Measurements from ENCODE around the gene C1QA. TPM values are rescaled to one million over a fixed set of nuclear protein-coding genes. Genes with fewer than 3 reads are reported as not detected.

C1QA gene
- total and polyA plus RNA-seq, 10 of the 15 experiments (the other 5 are each of a cell fraction or from before 2014, with no cell fraction given): 0.59 TPM; not detected in 9

GRCh38 chr1:22608361-22608760, 28.1 kb upstream of the C1QA start:
- FAIRE-seq (no peak), ATAC-seq (no peak), DNase-seq (ENCODE audit: low read depth, low spot score) (no peak)
- Histone ChIP-seq H3K4me2 (ENCODE audit: control insufficient read depth, insufficient read depth) (no peak overlapping the region), H3K4me1 (ENCODE audit: control insufficient read depth, insufficient read depth, low read length) (no peaks in the 10 kb centered on the region), H3K27ac (ENCODE audit: control insufficient read depth, insufficient read depth) (no peak overlapping the region), H3K4me3 (no peak overlapping the region), H3K36me3 (ENCODE audit: control insufficient read depth in 2 of 2, insufficient read depth in 2 of 2, low read length in 1 of 2) (no peaks in the 10 kb centered on the region), H3K9me3 (replicated peaks; ENCODE audit: control insufficient read depth, insufficient read depth, low read length) (no peaks in the 10 kb centered on the region), H4K20me1 (ENCODE audit: control insufficient read depth, insufficient read depth) (no peaks in the 10 kb centered on the region), H2AFZ (ENCODE audit: control insufficient read depth, low read depth, low read length) (no peak overlapping the region), H3K9ac (ENCODE audit: control insufficient read depth, insufficient read depth, low read length) (no peak overlapping the region), H3K27me3 (replicated peaks in 1 of 2; ENCODE audit: control insufficient read depth in 2 of 2, insufficient read depth in 2 of 2, low read length in 1 of 2) (no peaks in the 10 kb centered on the region; a peak in 2 of 4 replicates), H3K79me2 (ENCODE audit: control insufficient read depth, insufficient read depth, low read length) (no peaks in the 10 kb centered on the region)
- POLR2A ChIA-PET: no interaction called here
- no TSS peak for BruUV-seq (replicated peaks)
- 8% methylated on average over 3 of the region's 3 CpGs for WGBS (ENCODE audit: insufficient coverage, insufficient replicate concordance, low lambda C conversion rate, missing lambda C conversion rate)
- SMC1A ChIA-PET (ENCODE audit: uncharacterized antibody, unreplicated experiment): no interaction called here
- CTCF ChIA-PET: no interaction called here
- in situ Hi-C loops (cut with MboI): no loop called here
- intact Hi-C loops (cut with micrococcal nuclease; ENCODE audit: unreplicated experiment): no loop called here
- RAD21 ChIA-PET (ENCODE audit: unreplicated experiment): no interaction called here
- TF ChIP-seq ZNF622 (IDR thresholded peaks at IDR 0.05) (no peak), USF2 (IDR thresholded peaks at IDR 0.05; ENCODE audit: borderline replicate concordance, low read depth, low read length) (no peak), ZNF24 (IDR thresholded peaks at IDR 0.05) (no peak), STAT3 (IDR thresholded peaks at IDR 0.05; ENCODE audit: low read depth, low read length) (no peak), SUPT20H (IDR thresholded peaks at IDR 0.05; ENCODE audit: borderline replicate concordance, control insufficient read depth, low read depth, low read length) (no peak), CREM (IDR thresholded peaks at IDR 0.05; ENCODE audit: low read depth) (no peak), NFYB (IDR thresholded peaks at IDR 0.05; ENCODE audit: insufficient read depth, low read depth, low read length) (no peak), ASH2L (IDR thresholded peaks at IDR 0.05; ENCODE audit: borderline replicate concordance, low read depth) (no peak), MEF2B (IDR thresholded peaks at IDR 0.05; ENCODE audit: partially characterized antibody, poor library complexity, severe bottlenecking) (no peak), ETV6 (conservative IDR thresholded peaks at IDR 0.05 in 1 of 2, IDR thresholded peaks at IDR 0.05 in 1 of 2; ENCODE audit: borderline replicate concordance in 1 of 2, low read depth in 1 of 2) (no peak), JUND (IDR thresholded peaks at IDR 0.05; ENCODE audit: low read depth, low read length) (no peak), KLF5 (IDR thresholded peaks at IDR 0.05; ENCODE audit: partially characterized antibody) (no peak), ATF3 (IDR thresholded peaks at IDR 0.05; ENCODE audit: borderline replicate concordance, extremely low read depth, low read depth, low read length) (no peak), YBX1 (IDR thresholded peaks at IDR 0.05) (no peak), SRF (IDR thresholded peaks at IDR 0.05; ENCODE audit: low read depth in 2 of 2, low read length in 2 of 2) (no peak), ZNF217 (IDR thresholded peaks at IDR 0.05) (no peak)
- TF ChIP-seq, protein P1, sequence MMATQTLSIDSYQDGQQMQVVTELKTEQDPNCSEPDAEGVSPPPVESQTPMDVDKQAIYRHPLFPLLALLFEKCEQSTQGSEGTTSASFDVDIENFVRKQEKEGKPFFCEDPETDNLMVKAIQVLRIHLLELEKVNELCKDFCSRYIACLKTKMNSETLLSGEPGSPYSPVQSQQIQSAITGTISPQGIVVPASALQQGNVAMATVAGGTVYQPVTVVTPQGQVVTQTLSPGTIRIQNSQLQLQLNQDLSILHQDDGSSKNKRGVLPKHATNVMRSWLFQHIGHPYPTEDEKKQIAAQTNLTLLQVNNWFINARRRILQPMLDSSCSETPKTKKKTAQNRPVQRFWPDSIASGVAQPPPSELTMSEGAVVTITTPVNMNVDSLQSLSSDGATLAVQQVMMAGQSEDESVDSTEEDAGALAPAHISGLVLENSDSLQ (IDR thresholded peaks at IDR 0.05): no peak
- TF ChIP-seq, protein P2, sequence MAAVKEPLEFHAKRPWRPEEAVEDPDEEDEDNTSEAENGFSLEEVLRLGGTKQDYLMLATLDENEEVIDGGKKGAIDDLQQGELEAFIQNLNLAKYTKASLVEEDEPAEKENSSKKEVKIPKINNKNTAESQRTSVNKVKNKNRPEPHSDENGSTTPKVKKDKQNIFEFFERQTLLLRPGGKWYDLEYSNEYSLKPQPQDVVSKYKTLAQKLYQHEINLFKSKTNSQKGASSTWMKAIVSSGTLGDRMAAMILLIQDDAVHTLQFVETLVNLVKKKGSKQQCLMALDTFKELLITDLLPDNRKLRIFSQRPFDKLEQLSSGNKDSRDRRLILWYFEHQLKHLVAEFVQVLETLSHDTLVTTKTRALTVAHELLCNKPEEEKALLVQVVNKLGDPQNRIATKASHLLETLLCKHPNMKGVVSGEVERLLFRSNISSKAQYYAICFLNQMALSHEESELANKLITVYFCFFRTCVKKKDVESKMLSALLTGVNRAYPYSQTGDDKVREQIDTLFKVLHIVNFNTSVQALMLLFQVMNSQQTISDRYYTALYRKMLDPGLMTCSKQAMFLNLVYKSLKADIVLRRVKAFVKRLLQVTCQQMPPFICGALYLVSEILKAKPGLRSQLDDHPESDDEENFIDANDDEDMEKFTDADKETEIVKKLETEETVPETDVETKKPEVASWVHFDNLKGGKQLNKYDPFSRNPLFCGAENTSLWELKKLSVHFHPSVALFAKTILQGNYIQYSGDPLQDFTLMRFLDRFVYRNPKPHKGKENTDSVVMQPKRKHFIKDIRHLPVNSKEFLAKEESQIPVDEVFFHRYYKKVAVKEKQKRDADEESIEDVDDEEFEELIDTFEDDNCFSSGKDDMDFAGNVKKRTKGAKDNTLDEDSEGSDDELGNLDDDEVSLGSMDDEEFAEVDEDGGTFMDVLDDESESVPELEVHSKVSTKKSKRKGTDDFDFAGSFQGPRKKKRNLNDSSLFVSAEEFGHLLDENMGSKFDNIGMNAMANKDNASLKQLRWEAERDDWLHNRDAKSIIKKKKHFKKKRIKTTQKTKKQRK (IDR thresholded peaks at IDR 0.05; ENCODE audit: low read depth, low read length): no peak
